GM19455 (cell line): ENCODE results near the gene SNX12.
A peak's percentile ranks its signal among the peaks of the same experiment; 100 is the strongest.

Experiments
- ATAC-seq: cut with Tn5 transposase; IDR thresholded peaks from one replicate; pipeline ENCODE4 v1.9.1; 2021; ENCODE audit not compliant: unreplicated experiment

The SNX12 gene

GRCh38 chrX:71068044-71068918 is at the start of gene SNX12:
Gene SNX12, minus strand, starts transcription at chrX:71068334. Its CDS starts 28 bp downstream, at chrX:71068306.
- ATAC-seq: peak; percentile 99

DNA sequence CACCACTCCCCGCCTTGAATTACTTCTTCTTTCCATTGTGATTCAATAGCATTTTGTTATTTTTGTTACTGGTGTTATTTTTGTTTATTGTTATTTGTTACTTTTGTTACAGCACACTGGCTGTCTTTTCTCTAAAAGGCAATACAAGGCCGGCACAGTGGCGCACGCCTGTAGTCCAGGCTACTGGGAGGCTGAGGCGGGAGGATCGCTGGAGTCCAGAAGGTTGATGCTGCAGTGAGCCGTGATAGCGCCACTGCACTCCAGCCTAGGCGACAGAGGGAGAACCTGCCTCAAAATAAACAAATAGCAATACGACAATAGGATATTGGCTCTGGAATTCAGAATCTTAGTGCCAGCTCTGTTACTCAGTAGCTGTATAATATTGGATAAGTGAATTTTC is 49.2 kb upstream of the SNX12 start:
- no peak for ATAC-seq

DNA sequence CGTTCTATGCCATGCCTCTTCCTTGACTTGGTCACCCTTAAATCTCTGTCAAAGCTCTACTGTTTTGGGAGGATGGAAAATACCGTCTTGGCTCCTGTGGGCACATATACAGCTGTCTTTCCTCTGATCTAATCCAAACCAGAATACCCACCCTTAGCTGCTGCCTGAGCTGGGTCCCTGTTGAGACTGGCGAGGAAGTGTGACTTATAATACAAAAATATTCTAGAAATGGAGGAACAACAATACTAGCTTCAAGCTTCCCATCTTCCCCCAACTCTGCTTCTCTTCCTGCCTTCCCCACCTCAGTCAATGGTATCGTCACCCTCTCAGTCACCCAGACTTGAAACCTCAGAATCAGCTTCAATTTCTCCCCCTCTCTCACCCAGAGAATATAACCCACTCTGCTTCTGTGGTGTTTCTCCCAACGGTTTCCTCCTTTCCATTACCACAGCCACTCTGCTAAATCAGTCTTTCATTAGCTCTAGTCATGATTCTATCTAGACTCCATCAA is 43.8 kb upstream of the SNX12 start:
- ATAC-seq: no peak

DNA sequence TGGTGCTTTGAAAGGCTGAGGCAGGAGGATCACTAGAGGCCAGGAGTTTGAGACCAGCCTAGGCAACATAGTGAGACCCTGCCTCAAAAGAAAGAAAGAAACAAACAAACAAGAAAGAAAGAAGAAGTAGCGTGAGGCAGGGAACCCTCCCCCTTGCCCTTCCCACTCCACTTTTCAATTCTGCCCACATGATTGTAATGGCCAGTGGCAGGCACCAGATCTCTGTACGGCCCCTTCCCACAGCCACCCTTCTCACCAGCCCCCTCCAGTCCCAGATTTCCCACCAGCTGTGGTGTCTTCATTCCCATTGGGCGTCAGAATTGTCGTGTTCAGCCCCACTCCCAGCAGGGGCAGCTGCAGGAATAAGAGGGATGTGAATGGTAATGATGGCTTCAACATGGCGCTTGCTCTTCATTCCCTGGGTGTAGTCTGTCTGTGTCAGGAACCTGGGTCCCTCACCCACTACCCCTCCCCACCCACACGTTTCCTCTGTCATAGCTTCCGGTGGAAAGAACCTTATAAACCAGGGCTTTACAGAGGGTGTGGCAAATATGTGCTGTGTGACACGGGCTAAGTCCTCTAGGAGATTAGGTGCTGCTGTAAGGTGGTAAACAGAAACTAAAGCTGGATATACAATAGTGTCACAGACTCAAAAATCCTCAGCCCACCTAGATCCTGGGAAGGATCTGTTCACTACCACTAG is 43.2 kb upstream of the SNX12 start, which contains the start of gene IL2RG:
Gene IL2RG, minus strand, starts transcription at position 437 of the 703 bp plus-strand sequence. Its CDS starts 38 bp downstream, at position 399.
- peak; percentile 94 for ATAC-seq

DNA sequence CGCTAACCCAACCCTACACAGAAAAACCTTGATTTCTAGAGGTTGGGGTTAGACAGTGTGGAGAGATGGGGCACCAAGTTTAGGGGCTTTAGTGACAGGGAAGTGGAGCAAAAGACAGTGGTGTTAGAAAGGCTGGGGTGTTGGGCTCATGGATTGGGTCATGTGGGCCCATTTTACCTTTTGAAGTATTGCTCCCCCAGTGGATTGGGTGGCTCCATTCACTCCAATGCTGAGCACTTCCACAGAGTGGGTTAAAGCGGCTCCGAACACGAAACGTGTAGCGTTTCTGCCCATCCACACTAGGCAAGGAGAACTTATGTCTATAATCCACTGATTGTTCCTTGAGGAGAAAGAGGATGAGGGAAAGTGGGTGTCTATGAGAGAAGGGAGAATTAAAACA is 40.9 kb upstream of the SNX12 start:
- ATAC-seq: no peak

- no peak for ATAC-seq
Observed at GRCh38 chrX:71107762-71108360, 39.7 kb upstream of the SNX12 start.

- no peak for ATAC-seq
Observed at GRCh38 chrX:71107245-71107644, 39.1 kb upstream of the SNX12 start.

DNA sequence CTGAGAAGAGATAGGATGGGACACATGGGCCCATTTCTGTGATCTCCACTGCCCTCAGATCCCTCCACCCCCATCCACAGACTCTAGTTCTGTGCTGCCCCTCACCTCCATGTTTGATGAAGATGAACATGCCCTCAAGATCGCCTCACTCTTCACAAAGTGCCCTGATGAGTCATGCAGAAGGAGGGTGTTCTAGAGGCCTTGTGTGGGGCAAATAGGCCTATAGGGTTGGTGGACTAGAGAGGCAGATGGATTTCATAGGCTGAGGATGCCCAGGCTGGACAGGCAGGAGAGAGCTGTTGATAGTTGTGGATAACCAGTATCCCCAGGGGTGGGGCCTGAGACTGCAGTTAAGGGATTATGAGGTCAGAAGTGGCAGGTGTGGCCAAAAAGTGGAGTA is 38.3 kb upstream of the SNX12 start, which contains the start of gene CXorf65:
Gene CXorf65, minus strand, starts transcription at position 314 of the 400 bp plus-strand sequence. Its CDS starts 184 bp downstream, at position 130.
- no peak for ATAC-seq

- no peak for ATAC-seq
Observed at GRCh38 chrX:71105628-71106027, 37.5 kb upstream of the SNX12 start.

DNA sequence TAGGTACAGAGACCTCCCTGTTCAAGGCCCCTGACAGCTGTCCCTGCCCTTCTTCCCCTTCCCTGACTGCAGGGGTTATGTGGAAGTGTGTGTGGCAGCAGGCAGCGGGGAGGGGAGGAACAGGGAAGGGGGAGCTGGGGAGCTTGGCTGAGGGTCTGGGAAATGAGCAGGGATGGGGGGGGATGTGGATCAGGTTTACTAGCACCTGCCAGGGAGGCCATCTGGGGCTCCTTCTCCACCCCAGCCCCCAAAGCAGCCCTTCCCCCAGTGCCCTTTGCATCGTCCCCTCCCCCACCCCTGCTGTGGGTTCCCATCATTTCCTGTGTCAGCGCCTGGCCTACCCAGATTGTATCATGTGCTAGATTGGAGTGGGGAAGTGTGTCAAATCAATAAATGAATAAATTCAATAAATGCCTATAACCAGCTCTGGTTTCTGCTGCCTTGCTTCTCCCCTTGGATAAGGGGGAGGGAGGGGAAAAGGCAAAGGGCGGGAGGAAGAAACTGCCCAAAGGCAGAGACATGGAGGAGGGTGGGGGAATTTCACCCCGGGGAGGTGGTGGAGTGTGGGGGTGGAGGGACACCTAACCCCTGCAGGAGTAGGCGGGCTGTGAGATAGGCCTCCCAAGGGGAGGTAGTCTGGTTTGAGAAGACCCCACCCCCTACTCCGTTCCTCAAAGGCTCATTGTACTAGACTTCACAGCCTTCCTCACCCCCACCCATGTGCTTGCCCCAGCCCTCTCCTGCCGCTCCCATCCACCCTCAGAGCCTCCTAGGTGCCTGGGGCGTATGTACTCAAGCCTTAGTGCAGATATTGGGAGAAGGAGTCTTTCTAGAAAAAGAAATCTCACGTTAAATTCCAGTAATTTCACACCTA is 35.2 kb upstream of the SNX12 start:
- no peak for ATAC-seq

GRCh38 chrX:71102292-71102691 is 34.2 kb upstream of the SNX12 start:
- no peak for ATAC-seq

GRCh38 chrX:71100581-71101505 is 32.7 kb upstream of the SNX12 start:
- no peak for ATAC-seq

GRCh38 chrX:71099736-71100135 is 31.6 kb upstream of the SNX12 start:
- ATAC-seq: no peak

DNA sequence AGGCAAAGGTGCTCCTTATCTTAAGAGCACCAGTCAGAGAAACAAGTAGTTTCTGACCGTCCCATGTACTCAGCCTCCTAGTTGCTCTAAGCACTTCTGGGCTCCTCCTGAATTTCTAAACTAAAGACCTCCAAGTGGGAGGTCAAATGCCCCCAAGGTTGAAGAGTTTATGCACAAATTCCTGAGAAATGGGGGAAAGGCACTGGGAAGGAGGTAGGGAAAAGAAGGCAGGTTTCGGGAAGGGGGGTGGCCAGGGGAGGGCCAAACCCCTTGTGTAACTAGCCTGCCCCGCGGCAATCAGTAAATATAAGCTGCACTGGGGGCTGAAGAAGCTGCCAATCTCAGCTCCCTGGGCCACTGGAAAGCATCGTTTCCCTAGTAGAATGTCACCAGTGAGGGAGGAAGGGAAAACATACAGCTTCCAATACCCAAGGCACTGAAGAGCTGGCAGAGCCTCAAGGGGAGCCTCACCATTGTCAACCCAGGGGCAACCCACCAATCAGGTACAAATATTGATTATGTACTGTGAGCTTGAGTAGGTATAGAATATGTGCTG is 30.9 kb upstream of the SNX12 start:
- no peak for ATAC-seq

DNA sequence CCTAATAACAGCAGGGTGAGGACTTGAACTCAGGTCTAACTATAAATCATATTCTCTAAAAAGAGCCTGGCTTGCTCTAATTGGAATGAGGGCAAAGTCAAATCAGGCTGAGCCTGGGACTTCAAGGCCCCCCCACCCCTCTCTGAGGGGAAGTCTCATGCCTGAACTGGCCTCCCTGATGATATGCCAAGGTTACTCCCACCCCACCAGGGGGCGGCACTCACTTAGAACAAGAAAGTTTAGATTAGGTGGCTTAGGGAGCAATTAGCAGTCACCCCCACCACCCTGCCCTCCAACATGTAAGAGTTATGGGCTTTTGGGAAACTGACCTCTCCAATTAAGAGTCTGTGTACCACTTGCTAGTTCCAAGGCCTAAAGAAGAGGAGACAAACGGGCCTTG is 30.2 kb upstream of the SNX12 start:
- no peak for ATAC-seq

GRCh38 chrX:71096760-71097032 is 28.6 kb upstream of the SNX12 start:
- ATAC-seq: no peak

DNA sequence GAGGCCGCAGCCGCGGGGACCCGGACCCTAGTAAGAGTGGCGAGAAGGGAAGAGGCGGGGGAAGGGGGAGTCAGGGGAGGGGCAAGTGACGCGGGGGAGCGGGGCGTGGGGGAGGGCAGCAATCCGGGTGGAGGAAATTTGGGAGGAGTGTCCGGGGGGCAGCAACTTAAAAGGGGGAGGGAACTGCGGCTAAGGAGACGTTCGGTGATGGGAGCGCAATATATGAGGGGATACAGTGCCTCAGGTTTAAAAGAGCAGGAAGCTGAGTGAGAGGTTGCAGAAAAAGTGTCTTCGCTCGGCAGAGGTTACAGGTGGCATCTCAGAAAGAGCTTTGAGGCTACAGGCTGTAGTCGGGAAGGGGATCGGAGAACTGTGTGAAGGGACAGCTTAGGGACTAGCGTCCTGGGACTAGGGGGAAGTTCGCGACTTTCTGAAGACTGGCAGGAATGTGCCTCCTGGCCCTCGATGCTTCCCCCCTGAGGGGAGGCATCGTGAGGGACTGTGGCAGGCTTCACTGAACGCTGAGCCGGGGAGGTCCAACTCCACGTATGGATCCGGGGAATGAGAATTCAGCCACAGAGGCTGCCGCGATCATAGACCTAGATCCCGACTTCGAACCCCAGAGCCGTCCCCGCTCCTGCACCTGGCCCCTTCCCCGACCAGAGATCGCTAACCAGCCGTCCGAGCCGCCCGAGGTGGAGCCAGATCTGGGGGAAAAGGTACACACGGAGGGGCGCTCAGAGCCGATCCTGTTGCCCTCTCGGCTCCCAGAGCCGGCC is 28.0 kb upstream of the SNX12 start:
- ATAC-seq: no peak

- ATAC-seq: peak; percentile 89
Observed at GRCh38 chrX:71095555-71095980, 27.4 kb upstream of the SNX12 start, which contains the start of gene FOXO4. Gene FOXO4, plus strand, starts transcription at chrX:71095851. Its CDS starts 678 bp downstream, at chrX:71096529.
